Measurements from ENCODE around the gene NES.

Gene NES

DNA sequence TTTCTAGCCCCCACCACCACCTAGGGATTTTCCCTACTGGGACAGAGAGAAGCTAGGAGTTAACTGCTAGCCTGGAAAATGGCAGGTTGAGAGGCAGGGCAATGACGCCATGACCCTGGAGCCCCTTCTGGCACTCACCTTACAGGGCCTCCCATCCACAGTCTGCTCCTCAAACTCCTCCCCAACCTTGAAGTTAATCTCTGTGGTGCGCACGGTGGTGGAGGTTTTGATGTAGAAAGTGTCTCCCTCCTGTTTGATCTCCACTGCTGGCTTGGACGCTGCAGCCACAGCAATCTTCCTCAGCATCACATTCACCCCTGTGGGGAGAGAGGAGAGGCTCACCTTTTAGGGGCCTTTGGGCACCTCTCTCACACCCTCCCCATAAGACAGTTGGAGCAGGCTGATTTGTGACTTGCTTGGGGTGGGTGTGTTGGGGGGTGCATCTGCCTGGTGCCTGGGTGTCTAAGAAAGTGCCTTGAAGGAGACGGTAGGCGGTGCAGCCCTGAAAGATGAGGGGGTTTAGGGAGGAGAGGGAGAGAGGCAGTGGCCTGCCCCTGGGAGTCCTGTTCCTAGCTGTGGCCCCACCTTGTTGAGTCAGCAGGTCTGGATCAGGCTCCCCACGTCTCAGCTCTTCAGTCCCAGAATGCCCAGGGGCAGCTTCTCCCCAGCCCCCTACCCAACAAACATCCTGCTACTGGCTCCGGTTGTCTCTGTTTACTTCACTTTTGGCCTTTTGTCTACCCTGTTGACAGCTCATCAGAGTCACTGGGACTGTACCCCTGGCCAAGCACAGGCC, 23.7 kb upstream of the NES start:
- no peak for TF ChIP-seq POLR2A (IDR thresholded peaks at IDR 0.05; ENCODE audit: extremely low read depth, insufficient read length)
- no peak overlapping the region for H3K4me3 ChIP-seq (ENCODE audit: low read depth, low read length)
- DNase-seq (ENCODE audit: low read depth), result no peak

DNA sequence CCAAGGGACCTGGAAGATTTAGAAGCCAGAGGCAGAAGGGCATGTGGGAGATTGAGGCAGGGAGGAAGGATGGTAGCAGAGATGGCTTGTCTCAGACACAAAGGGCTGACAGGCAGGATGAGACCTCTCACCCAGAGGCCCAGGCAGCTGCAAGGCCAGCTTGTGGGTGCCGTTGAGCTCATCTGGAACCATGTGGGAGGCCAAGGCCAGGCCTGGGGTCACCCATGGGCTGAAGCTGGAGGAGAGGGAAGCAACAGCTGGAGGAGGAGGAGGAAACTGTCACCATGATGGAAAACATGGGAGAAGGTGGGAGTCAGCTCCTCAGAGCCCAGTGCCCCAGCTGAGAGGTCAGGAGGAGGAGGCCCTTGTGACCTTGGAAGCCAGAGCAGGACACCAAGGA, 21.8 kb upstream of the NES start:
- DNase-seq (ENCODE audit: low read depth), result no peak
- TF ChIP-seq, protein P1, sequence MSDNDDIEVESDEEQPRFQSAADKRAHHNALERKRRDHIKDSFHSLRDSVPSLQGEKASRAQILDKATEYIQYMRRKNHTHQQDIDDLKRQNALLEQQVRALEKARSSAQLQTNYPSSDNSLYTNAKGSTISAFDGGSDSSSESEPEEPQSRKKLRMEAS (IDR thresholded peaks at IDR 0.05; ENCODE audit: low read depth, low read length), result no peak
- TF ChIP-seq CTCF (IDR thresholded peaks at IDR 0.05; ENCODE audit: low read depth, low read length) (no peak), POLR2A (IDR thresholded peaks at IDR 0.05; ENCODE audit: extremely low read depth, insufficient read length) (no peak), MYC (IDR thresholded peaks at IDR 0.05; ENCODE audit: low read depth, low read length) (no peak)

GRCh38 chr1:156697481-156697880, 20.3 kb upstream of the NES start:
- TF ChIP-seq POLR2A (IDR thresholded peaks at IDR 0.05; ENCODE audit: extremely low read depth, insufficient read length), result no peak
- no peak for TF ChIP-seq CTCF (IDR thresholded peaks at IDR 0.05; ENCODE audit: low read depth, low read length)
- TF ChIP-seq, protein P1 (IDR thresholded peaks at IDR 0.05; ENCODE audit: low read depth, low read length), result no peak
- no peak for TF ChIP-seq MYC (IDR thresholded peaks at IDR 0.05; ENCODE audit: low read depth, low read length)
- no peak overlapping the region for H3K4me3 ChIP-seq (ENCODE audit: low read depth, low read length)
- DNase-seq (ENCODE audit: low read depth), result no peak

More for the DNA sequence above, 21.8 kb upstream of the NES start:
- no peak overlapping the region for H3K4me3 ChIP-seq (ENCODE audit: low read depth, low read length)

DNA sequence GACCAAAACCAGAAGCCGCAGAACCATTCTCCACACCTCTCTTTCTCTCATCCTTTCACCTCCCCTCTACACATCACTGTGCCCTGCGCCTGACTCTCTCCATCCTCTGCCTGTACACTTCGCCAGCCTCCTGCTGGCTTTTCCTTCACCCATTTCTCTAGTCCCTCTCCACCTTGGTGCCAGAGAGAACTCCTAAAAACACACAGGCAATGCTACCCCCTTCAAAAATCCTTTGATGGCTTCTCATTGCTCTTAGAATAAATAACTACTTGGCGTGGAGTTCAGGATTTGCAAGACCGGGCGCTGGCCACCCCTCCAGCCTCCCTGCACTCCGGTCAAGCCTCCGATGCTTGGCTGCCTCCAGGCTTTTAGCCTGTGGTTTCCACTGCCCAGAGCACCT, 19.5 kb upstream of the NES start:
- no peak for DNase-seq (ENCODE audit: low read depth)
- H3K4me3 ChIP-seq (ENCODE audit: low read depth, low read length), result no peak overlapping the region
- TF ChIP-seq, protein P1 (IDR thresholded peaks at IDR 0.05; ENCODE audit: low read depth, low read length), result no peak
- TF ChIP-seq MYC (IDR thresholded peaks at IDR 0.05; ENCODE audit: low read depth, low read length) (no peak), POLR2A (IDR thresholded peaks at IDR 0.05; ENCODE audit: extremely low read depth, insufficient read length) (no peak), CTCF (IDR thresholded peaks at IDR 0.05; ENCODE audit: low read depth, low read length) (no peak)

DNA sequence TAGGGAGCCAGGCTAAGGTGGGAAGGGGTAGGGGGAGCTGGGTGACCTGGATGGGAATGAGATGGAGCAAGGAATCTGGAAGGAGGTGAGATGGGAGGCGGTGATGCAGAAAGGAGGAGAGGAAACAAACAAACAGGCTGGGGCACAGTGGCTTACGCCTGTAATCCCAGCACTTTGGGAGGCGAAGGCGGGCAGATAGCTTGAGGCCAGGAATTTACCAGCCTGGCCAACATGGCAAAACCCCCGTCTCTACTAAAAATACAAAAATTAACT, 17.4 kb upstream of the NES start:
- no peak overlapping the region for H3K4me3 ChIP-seq (ENCODE audit: low read depth, low read length)
- TF ChIP-seq, protein P1 (IDR thresholded peaks at IDR 0.05; ENCODE audit: low read depth, low read length), result no peak
- TF ChIP-seq MYC (IDR thresholded peaks at IDR 0.05; ENCODE audit: low read depth, low read length) (no peak), CTCF (IDR thresholded peaks at IDR 0.05; ENCODE audit: low read depth, low read length) (no peak), POLR2A (IDR thresholded peaks at IDR 0.05; ENCODE audit: extremely low read depth, insufficient read length) (no peak)
- DNase-seq (ENCODE audit: low read depth), result no peak

DNA sequence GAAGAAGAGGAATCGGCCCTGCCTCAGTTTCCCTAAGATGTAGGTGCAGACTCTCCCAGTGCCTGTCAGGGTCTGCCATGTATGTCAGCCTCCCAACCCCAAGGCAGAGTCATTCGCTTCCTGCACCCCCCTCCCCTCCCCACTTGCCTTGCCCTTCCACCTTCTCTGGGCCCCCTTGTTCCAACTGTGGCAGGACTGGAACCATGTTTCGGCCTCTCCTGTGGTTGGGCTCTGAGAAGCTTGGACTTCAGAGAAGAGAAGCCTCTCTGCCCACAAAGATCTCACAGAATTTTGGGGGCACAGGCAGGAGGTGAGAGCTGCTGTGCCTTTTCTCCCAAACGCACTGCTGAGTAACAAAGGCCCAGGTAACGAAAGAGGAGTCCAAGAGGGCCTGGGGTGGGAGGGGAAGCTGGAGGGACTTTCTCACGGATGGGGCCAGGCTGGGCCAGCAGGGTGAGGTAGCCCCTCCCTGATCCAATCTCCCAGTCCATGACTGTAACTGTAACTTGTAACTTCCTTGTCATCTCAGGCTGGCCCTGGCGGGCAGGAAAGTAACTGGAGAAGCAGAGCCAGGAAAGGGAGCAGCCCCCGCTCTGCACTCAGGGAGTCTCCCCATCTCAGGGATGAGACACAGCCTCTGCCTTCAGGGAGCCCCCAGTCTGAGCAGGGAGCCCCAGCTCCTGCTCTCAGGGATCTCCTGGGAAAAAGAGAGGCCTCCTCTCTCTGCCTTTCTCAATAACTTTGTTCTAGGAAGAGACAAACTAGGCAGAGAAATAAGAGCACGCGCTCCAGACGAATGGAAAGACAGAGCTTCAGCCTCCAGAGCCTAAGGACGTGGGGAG, 16.9 kb upstream of the NES start:
- TF ChIP-seq CTCF (IDR thresholded peaks at IDR 0.05; ENCODE audit: low read depth, low read length) (no peak), MYC (IDR thresholded peaks at IDR 0.05; ENCODE audit: low read depth, low read length) (no peak), POLR2A (IDR thresholded peaks at IDR 0.05; ENCODE audit: extremely low read depth, insufficient read length) (no peak)
- TF ChIP-seq, protein P1 (IDR thresholded peaks at IDR 0.05; ENCODE audit: low read depth, low read length), result no peak
- H3K4me3 ChIP-seq (ENCODE audit: low read depth, low read length), result no peak overlapping the region
- no peak for DNase-seq (ENCODE audit: low read depth)
